ENCODE data around the gene CCDC7.
"Not testable (repeated sequence)": the region's sequence is repeated elsewhere in the genome, so short reads cannot be mapped to it uniquely, and the experiment has no call there.

Gene CCDC7

GRCh38 chr10:32890444-32890843, 444.5 kb downstream of the CCDC7 start:
- no peak for DNase-seq

GRCh38 chr10:32891261-32891660, 445.3 kb downstream of the CCDC7 start:
- no peak for DNase-seq

GRCh38 chr10:32893434-32893833, 447.5 kb downstream of the CCDC7 start:
- DNase-seq, result peak; percentile 13 to 38

- no peak for DNase-seq
Observed at GRCh38 chr10:32893916-32894664, 448.1 kb downstream of the CCDC7 start.

GRCh38 chr10:32895200-32895968, 449.4 kb downstream of the CCDC7 start:
- not testable (repeated sequence) for DNase-seq

- DNase-seq, result no peak
Observed at GRCh38 chr10:32901815-32902214, 455.9 kb downstream of the CCDC7 start.

GRCh38 chr10:32905466-32905865, 459.5 kb downstream of the CCDC7 start:
- DNase-seq, result no peak

GRCh38 chr10:32906595-32906994, 460.7 kb downstream of the CCDC7 start:
- no peak for DNase-seq

GRCh38 chr10:32909456-32909855, 463.5 kb downstream of the CCDC7 start:
- no peak for DNase-seq

- not testable (repeated sequence) for DNase-seq
Observed at GRCh38 chr10:32909970-32910369, 464.0 kb downstream of the CCDC7 start.

GRCh38 chr10:32911285-32912016, 465.5 kb downstream of the CCDC7 start:
- DNase-seq, result no peak

- DNase-seq, result not testable (repeated sequence)
Observed at GRCh38 chr10:32917817-32918216, 471.9 kb downstream of the CCDC7 start.

- DNase-seq, result no peak
Observed at GRCh38 chr10:32922170-32922569, 476.2 kb downstream of the CCDC7 start.

- no peak for DNase-seq
Observed at GRCh38 chr10:32923134-32923533, 477.2 kb downstream of the CCDC7 start.

GRCh38 chr10:32923849-32924248, 477.9 kb downstream of the CCDC7 start:
- no peak for DNase-seq
